GM19395 (cell line): ENCODE data around the gene SLC38A2.

Source experiments
- ATAC-seq: cut with Tn5 transposase; IDR thresholded peaks from one replicate; pipeline ENCODE4 v1.9.1; 2021; ENCODE audit warnings: mild to moderate bottlenecking, moderate library complexity; ENCODE audit not compliant: unreplicated experiment

SLC38A2 gene

DNA sequence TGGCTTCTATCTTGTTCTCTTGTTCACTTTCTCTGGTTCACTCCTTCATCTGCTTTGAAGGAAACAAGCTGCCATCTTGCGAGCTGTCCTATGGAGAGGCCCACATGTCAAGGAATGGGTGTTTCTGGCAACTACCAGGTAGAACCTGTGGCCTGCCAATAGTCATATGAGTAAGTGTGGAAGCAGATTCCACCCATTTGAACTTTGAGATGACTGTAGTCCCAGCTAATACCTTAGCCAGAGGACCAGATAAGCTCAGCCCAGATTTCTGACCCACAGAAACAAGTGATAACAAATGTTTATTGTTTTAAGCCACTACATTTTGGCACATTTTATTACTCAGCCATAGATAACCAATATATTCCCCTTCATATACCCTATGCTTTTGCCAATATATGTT lies 4.0 kb upstream of the SLC38A2 start:
- ATAC-seq: no peak

DNA sequence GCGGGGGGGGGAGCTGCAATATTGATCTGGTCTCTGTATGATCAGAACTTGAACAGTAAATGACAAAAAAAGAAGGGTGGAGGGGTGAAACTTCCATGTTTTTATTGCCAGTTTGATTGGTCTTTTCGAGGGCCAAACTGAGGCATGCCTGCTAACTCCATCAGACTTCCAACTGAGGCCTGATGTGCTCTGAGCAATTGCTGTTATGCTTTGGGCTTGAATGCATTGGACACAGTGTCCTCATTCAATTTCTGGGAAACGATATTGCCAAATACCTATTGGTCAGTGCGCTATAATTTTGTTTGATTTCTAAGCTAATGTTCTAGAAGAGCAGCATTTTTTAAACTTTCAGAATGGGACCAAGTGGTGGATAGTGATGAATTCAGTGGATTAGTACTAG lies 2.1 kb upstream of the SLC38A2 start:
- no peak for ATAC-seq

DNA sequence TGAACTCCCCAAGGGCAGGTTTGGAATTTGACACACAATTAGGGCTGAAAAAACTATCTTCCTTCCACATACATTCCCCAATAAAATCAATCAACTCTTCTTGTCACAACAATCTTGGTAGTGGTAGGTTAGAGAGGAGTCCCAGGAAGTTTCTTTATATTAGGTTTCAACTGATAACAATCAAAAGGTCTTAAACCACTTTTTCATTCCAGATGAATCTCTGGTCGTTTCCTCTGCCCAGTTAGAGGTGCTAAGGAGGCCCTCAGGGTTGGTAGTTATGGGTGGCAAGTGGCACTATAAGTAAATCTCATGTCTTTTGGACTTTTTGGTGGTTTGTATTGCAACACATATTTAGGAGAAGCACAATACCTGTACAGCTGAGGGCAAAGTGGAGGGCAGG lies 1.7 kb upstream of the SLC38A2 start:
- no peak for ATAC-seq

GRCh38 chr12:46373301-46374296 lies 1.0 kb upstream of the SLC38A2 start:
- ATAC-seq: no peak

- ATAC-seq: peak; percentile 19
Measured at GRCh38 chr12:46371718-46372543, 642 bp downstream of the SLC38A2 start.

- ATAC-seq: peak; percentile 56
Measured at GRCh38 chr12:46370792-46371717, 1.5 kb downstream of the SLC38A2 start.

GRCh38 chr12:46370380-46370734 lies 2.2 kb downstream of the SLC38A2 start:
- no peak for ATAC-seq

DNA sequence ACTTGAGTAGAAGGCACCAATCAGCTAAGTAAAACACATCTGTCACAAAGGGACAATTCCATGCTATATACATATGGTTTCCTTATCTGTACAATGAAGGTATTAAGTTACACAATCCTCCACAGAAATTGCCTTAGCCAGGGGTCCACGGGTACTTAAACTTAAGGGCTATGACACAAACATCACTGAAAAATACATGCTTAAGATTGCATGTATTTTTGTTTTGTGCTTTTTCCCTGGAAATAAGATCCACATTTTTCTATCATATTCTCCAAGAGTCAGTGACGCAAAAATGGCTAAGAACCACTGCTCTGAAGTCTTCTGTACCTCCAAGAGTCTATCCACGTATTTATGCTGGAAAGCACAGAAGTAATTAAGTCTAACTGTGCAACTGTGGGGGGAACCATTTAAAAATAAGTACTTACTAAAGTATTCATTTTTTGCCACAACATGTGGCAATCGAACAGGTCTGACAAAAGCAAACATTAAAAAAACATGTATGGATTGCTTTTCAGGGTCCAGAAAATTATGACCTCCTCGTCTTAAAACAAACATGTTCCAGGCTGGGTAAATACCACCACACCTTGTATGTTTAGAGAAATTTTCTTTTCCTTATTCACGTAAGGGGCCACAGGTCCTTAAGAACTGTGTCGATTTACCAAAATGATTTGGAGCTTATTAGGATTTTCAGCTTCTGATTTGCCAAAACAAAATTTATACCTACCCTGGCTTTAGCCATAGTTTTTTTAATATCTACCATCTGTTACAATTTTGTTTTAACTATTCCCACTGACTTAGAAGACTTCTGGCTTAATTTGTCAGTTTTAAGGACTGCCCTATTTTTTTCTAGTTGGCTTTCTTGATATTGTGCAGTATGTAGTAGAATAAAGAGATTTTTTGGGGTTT lies 2.8 kb downstream of the SLC38A2 start:
- no peak for ATAC-seq

- no peak for ATAC-seq
Measured at GRCh38 chr12:46369095-46369473, 3.5 kb downstream of the SLC38A2 start.

- no peak for ATAC-seq
Measured at GRCh38 chr12:46368684-46369083, 3.9 kb downstream of the SLC38A2 start.

- no peak for ATAC-seq
Measured at GRCh38 chr12:46368138-46368537, 4.4 kb downstream of the SLC38A2 start.

GRCh38 chr12:46367351-46368029 lies 5.1 kb downstream of the SLC38A2 start:
- ATAC-seq: no peak

- no peak for ATAC-seq
Measured at GRCh38 chr12:46366771-46367170, 5.8 kb downstream of the SLC38A2 start.

GRCh38 chr12:46365951-46366379 lies 6.6 kb downstream of the SLC38A2 start:
- no peak for ATAC-seq

GRCh38 chr12:46364777-46365580 lies 7.6 kb downstream of the SLC38A2 start:
- no peak for ATAC-seq

- no peak for ATAC-seq
Measured at GRCh38 chr12:46364300-46364696, 8.3 kb downstream of the SLC38A2 start.

GRCh38 chr12:46363582-46364299 lies 8.8 kb downstream of the SLC38A2 start:
- ATAC-seq: no peak
